B cell (primary cell): ENCODE measurements around the gene GABRD. TPM values are rescaled to one million over a fixed set of nuclear protein-coding genes. Genes with fewer than 3 reads are reported as not detected.

Experiments used
- ATAC-seq: fragments of 200-7000 bp; cut with Tn5 transposase; one replicate; pipeline ENCODE4 v1.10.0; 2021; ENCODE audit warnings: low read depth, mild to moderate bottlenecking, moderate number of reproducible peaks, moderate library complexity
- CTCF ChIA-PET: fragments of 350-600 bp; sonication (Branson Sonifier 250); formaldehyde crosslinking; loops from one replicate; lab custom pipeline; 2021; ENCODE audit warnings: antibody characterized with exemption, inconsistent platforms; lab: Charles Lee
- POLR2A ChIA-PET: fragments of 350-600 bp; sonication (Branson Sonifier 250); formaldehyde crosslinking; loops from one replicate; lab custom pipeline; 2021; ENCODE audit warnings: antibody characterized with exemption; lab: Charles Lee
- DNase-seq: peaks from one replicate; pipeline ENCODE4 v3.0.0; 2013
- H2AFZ ChIP-seq: 2 replicates; pipeline ENCODE4 v1.6.1; 2012; ENCODE audit warnings: mild to moderate bottlenecking, low read depth, low read length; ENCODE audit not compliant: insufficient read depth, poor library complexity, severe bottlenecking
- H3K27ac ChIP-seq, 2 donors: 1 replicate in 1 of 2; 2 replicates in 1 of 2; pipeline ENCODE4 v1.5.1; 2012 to 2013; ENCODE audit warnings: low read length in 2 of 2, mild to moderate bottlenecking in 2 of 2, moderate library complexity in 1 of 2
- H3K27me3 ChIP-seq, 4 experiments: fragments of 200-600 bp in 1 of 4; sonication (generic) in 1 of 4; replicated peaks in 1 of 4; 1 replicate in 2 of 4; 2 replicates in 2 of 4; pipeline versions ENCODE4 v1.6.1 to v1.7.0; 2013 to 2016; ENCODE audit warnings: low read length in 3 of 4, mild to moderate bottlenecking in 2 of 4, mixed read lengths in 1 of 4, moderate library complexity in 1 of 4; ENCODE audit not compliant: insufficient read depth in 4 of 4, control insufficient read depth in 3 of 4; ENCODE audit errors: control extremely low read depth in 1 of 4
- H3K36me3 ChIP-seq, 2 experiments: replicated peaks in 1 of 2; 1 replicate in 1 of 2; 2 replicates in 1 of 2; pipeline versions ENCODE4 v1.6.1 to v1.7.1; 2013; ENCODE audit warnings: low read length in 1 of 2; ENCODE audit not compliant: insufficient read depth in 2 of 2, control insufficient read depth in 1 of 2; ENCODE audit errors: control extremely low read depth in 1 of 2, extremely low read depth in 1 of 2
- H3K4me1 ChIP-seq, 2 donors: fragments of 200-600 bp in 1 of 2; sonication (generic) in 1 of 2; 1 replicate in 1 of 2; 2 replicates in 1 of 2; pipeline versions ENCODE4 v1.5.1 to v1.6.1; 2013 to 2017; ENCODE audit warnings: low read length in 2 of 2; ENCODE audit not compliant: control insufficient read depth in 2 of 2, insufficient read depth in 2 of 2
- H3K4me2 ChIP-seq: replicated peaks from 2 replicates; pipeline ENCODE3; 2012; ENCODE audit warnings: mild to moderate bottlenecking, low read depth, low read length; ENCODE audit not compliant: poor library complexity, severe bottlenecking
- H3K4me3 ChIP-seq, 5 experiments: fragments of 200-600 bp in 1 of 5; sonication (generic) in 1 of 5; 1 replicate in 3 of 5; 2 replicates in 2 of 5; pipeline versions ENCODE4 v1.5.1 to v1.7.0; 2011 to 2016; ENCODE audit warnings: low read length in 4 of 5, mild to moderate bottlenecking in 4 of 5, low read depth in 2 of 5, control low read depth in 1 of 5, moderate library complexity in 1 of 5; ENCODE audit not compliant: insufficient read depth in 1 of 5; ENCODE audit errors: control extremely low read depth in 1 of 5, extremely low read depth in 1 of 5
- H3K79me2 ChIP-seq: fragments of 200-600 bp; sonication (generic); one replicate; pipeline ENCODE4 v1.6.0; 2016; ENCODE audit warnings: low read length; ENCODE audit not compliant: control insufficient read depth, insufficient read depth
- H3K9ac ChIP-seq: fragments of 200-600 bp; sonication (generic); 2 replicates; pipeline ENCODE4 v1.6.1; 2017; ENCODE audit warnings: mild to moderate bottlenecking, low read length, moderate library complexity
- H3K9me3 ChIP-seq, 3 donors: one replicate each; pipeline versions ENCODE4 v1.6.1 to v1.7.1; 2013; ENCODE audit warnings: low read length in 2 of 3; ENCODE audit not compliant: control insufficient read depth in 2 of 3, insufficient read depth in 1 of 3; ENCODE audit errors: control extremely low read depth in 1 of 3
- H4K20me1 ChIP-seq: 2 replicates; pipeline ENCODE4 v1.6.0; 2012; ENCODE audit warnings: mild to moderate bottlenecking, low read length; ENCODE audit not compliant: insufficient read depth, control insufficient read depth, poor library complexity, severe bottlenecking
- H3K27ac Mint-ChIP-seq: one replicate; pipeline ENCODE4 v1.8.0; 2021; ENCODE audit warnings: mixed read lengths
- H3K27me3 Mint-ChIP-seq: one replicate; pipeline ENCODE4 v1.8.0; 2021; ENCODE audit warnings: mixed read lengths
- H3K4me1 Mint-ChIP-seq: one replicate; pipeline ENCODE4 v1.8.0; 2021; ENCODE audit warnings: mixed read lengths
- H3K4me3 Mint-ChIP-seq: one replicate; pipeline ENCODE4 v1.8.0; 2021; ENCODE audit warnings: mixed read lengths
- H3K9me3 Mint-ChIP-seq: one replicate; pipeline ENCODE4 v1.8.0; 2022; ENCODE audit warnings: mixed read lengths; ENCODE audit not compliant: insufficient read depth
- EZH2 ChIP-seq: IDR thresholded peaks from 2 replicates; pipeline ENCODE4 v1.6.1; 2012; ENCODE audit warnings: borderline replicate concordance, low read depth, mild to moderate bottlenecking, moderate library complexity, low read length; ENCODE audit not compliant: insufficient read depth, poor library complexity, severe bottlenecking
- WGBS: methylation state at CpG from one replicate; pipeline ENCODE4 v1.1.5; 2013; ENCODE audit warnings: missing lambda C conversion rate; ENCODE audit not compliant: insufficient coverage; 5-methylcytosine and 5-hydroxymethylcytosine counted together
- intact Hi-C: fragments of 100-400 bp; cut with micrococcal nuclease; formaldehyde crosslinking; loops from one replicate; pipeline ENCODE4 v1.10.0; 2022
- polyA plus RNA-seq: library from polyadenylated mRNA; depleted of rRNA; stranded (reverse); fragments of >200 nt; gene quantifications from 2 replicates; pipeline ENCODE4 v1.2.3, GENCODE V29; 2012
- total RNA-seq, 2 donors: library from RNA; stranded (reverse); fragments of 120-200 nt in 1 of 2; gene quantifications; 1 replicate in 1 of 2; 2 replicates in 1 of 2; pipeline versions ENCODE4 v1.2.3 to v1.2.4, GENCODE V29; 2013 to 2022
- TF ChIP-seq, protein P1 (sequence below): fragments of 200-600 bp; IDR thresholded peaks from one replicate; pipeline ENCODE4 v1.8.0; 2022; ENCODE audit warnings: antibody characterized with exemption, mild to moderate bottlenecking

GABRD gene
- total and polyA plus RNA-seq, 2 donors (not counting 1 experiment from before 2014, with no cell fraction given) = not detected

DNA sequence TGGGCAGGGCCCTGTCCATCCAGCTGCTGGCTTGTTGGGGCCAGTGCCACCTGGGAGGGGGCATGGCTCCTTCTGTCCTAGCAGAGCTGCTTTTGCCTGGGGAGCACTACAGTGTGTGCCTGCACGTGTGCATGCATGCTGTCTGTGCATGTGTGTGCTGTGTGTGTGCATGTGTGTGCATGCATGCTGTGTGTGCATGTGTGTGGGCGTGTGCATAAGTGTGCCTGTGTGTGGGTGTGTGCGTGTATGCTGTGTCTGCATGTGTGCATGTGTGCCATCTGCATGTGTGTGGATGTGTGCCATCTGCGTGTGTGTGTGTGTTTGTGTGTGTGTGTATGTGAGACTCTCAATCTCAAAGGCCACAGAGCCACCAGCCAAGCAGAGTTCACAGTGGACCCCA is 22.7 kb downstream of the GABRD start:
- intact Hi-C loops = no loop called here

More for the DNA sequence above, 22.7 kb downstream of the GABRD start:
- H2AFZ ChIP-seq = no peak overlapping the region
- H3K4me2 ChIP-seq = no peak overlapping the region
- no peak for TF ChIP-seq EZH2
- TF ChIP-seq, protein P1, sequence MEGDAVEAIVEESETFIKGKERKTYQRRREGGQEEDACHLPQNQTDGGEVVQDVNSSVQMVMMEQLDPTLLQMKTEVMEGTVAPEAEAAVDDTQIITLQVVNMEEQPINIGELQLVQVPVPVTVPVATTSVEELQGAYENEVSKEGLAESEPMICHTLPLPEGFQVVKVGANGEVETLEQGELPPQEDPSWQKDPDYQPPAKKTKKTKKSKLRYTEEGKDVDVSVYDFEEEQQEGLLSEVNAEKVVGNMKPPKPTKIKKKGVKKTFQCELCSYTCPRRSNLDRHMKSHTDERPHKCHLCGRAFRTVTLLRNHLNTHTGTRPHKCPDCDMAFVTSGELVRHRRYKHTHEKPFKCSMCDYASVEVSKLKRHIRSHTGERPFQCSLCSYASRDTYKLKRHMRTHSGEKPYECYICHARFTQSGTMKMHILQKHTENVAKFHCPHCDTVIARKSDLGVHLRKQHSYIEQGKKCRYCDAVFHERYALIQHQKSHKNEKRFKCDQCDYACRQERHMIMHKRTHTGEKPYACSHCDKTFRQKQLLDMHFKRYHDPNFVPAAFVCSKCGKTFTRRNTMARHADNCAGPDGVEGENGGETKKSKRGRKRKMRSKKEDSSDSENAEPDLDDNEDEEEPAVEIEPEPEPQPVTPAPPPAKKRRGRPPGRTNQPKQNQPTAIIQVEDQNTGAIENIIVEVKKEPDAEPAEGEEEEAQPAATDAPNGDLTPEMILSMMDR = no peak
- Mint-ChIP-seq H3K27me3 (peaks cover 11% of the 10 kb centered on the region), H3K9me3 (no peaks in the 10 kb centered on the region), H3K4me3 (no peak overlapping the region), H3K27ac (no peak overlapping the region), H3K4me1 (peaks cover 15% of the 10 kb centered on the region)
- ChIA-PET POLR2A (no interaction called here), CTCF (no interaction called here)
- H3K4me1 ChIP-seq = peaks cover 11 to 18% of the 10 kb centered on the region in 2 donors
- no peak overlapping the region for H3K9ac ChIP-seq
- no peak overlapping the region for H3K27ac ChIP-seq
- peaks cover 0 to 22% (median 7%) of the 10 kb centered on the region in 4 experiments for H3K27me3 ChIP-seq
- no peaks in the 10 kb centered on the region for H3K36me3 ChIP-seq
- WGBS = 90% methylated on average over 4 of the region's 4 CpGs
- DNase-seq = no peak
- no peaks in the 10 kb centered on the region for H3K79me2 ChIP-seq
- no peak for ATAC-seq
- H4K20me1 ChIP-seq = no peaks in the 10 kb centered on the region
- H3K9me3 ChIP-seq = peaks cover 0 to 7% (median 0%) of the 10 kb centered on the region in 3 donors
- H3K4me3 ChIP-seq = no peak overlapping the region
